ENCODE data around the gene TPBGL.
A peak's percentile ranks its signal among the peaks of the same experiment; 100 is the strongest.

Gene TPBGL

GRCh38 chr11:75273411-75274391 lies 33.1 kb downstream of the TPBGL start:
- peak; percentile 44 for DNase-seq

- DNase-seq: peak; percentile 25
Measured at GRCh38 chr11:75274716-75275115, 34.1 kb downstream of the TPBGL start.

- DNase-seq: peak; percentile 73
Measured at GRCh38 chr11:75275581-75275980, 35.0 kb downstream of the TPBGL start.

DNA sequence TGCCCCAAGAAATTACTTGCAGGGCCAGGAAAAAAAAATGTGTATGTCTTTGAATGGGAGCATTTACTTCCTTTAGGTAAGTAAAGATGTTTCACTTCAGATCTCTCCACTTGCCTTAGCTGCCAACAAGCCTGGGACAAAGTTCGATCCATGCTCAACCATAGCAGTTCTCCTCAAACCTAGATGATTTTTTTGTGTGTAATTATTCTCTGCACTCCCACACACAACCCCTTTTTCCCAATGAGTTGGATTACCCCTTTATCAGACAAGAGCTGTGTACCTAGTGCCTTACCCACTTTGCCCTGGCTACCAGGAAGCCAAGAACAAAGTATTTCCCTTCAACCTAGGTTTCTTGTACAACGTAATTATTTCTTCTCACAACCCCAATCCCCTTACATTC lies 35.6 kb downstream of the TPBGL start:
- peak; percentile 33 for DNase-seq

DNA sequence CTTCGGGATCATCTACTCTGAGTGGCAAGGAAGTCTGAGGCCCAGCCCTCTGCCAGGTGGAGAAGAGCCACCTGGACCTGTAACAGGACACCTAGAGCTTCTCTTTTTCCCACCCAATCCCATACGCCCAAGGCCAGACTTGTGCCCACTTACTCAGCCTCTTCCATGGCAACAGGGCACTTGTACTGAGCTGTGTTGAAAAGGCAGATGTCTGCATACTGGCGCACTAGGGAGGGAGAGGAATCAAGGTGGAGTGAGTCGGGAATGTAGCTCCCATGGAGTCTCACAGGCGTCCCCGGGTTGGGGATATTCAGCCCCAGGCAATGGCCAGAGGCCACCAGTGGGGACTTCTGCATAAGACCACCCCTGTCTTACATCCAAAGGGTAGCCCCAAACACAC lies 36.1 kb downstream of the TPBGL start:
- DNase-seq: peak; percentile 43

DNA sequence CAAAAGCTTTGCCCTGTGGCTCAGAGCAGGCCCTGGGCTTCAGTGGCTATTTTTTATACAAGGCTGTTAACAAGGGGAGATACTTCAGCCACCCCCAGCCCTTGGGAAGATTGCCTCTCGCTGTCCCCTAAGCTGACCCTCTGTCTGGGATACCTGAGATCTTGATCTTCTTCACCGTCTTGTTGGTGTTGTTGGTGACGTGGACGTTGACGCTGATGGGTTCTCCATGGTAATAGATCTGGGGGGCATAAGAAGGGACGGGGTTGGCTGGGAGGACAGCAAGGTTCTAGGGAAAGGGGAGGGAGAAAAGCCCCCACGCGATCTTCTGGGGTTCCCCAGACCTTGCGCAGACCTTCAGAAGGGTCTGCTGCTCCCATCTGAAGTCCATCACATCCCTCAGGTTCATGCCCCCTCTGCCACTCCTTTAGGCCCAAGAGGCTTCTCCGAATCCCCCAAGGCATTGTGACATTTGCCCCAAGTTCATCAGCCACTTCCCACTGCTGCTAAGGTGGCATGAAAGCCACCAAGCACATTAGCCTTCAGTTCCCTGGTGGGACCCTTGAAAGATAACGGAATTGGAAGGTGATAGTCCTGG lies 36.7 kb downstream of the TPBGL start:
- peak; percentile 39 for DNase-seq

DNA sequence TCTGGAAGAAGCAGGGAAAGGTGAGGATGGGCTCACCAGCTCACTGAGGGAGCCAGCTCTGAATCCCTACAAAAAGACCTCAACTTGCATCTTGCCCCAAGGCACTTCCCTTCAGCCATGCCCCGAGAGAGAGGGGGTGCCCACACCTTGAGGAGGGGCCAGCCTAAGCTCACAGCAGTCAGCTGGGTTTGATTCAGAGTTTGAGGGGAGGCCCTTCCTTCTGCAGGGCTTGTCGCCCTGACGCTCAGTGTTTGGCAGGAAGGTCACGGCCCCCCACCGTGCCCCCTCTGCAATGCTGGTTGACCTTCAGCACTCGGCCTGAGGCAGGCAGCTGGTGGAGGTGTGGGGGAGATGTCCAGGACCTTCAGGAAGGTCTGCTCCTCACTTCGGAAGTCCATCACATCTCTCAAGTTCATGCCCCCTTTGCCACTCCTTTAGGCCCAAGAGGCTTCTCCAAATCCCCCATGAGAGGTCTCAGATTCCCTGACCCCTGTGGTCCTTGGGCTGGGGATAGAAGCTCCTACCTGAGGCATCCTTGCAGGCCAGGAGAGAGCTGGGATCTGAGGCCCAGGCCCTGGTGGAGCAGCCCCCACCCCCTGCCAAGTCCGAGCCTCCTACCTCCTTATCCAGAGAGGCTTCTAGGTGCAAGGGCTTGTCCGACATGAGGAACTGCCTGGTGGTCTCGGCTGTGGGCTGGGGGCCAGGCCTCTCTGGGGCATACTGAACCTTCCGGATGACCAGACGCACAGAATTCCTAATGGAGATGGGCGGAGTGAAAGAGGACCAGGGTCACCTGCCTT lies 37.6 kb downstream of the TPBGL start:
- DNase-seq: no peak

DNA sequence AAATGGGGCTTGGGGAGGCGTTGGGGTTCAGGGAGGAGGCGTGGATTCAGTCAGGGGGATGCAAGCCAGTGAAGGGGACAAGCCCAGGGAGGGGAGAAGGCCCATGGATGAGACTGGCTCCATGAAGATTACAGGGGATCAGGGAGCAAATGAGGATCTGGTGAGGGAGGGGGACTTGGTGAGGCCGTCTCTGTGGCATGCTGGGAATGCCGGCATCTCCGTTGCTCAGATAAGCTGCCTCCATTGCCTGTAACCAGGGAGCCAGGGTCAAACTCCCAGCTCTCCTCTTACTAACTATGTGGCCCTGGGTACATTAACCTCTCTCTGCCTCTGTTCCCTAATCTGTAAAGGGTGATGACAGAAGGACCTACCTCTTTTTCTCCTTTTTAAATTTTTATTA lies 38.7 kb downstream of the TPBGL start:
- no peak for DNase-seq

DNA sequence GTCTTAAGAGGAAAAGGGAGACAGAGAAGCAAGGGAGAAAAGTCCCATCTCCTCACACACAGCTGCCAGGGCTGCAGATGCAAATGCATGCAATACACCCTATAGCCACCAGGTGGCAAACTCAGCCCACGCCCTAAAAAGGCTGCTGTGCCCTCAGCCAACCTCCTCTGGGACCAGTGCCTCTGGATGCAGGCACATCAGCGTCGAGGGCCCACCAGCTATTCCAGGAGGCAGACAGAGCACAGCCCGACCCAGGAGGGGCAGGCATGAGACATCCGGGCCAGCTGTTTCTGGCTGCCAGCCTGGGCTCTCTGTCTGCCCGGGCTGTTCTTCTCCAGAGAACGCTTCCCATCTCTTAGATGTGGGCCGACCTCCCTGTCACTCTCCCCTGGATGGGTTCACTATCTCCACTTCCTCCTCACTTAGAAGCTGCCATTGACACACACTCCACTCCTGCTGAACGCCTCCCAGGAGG lies 39.7 kb downstream of the TPBGL start:
- DNase-seq: peak; percentile 90

DNA sequence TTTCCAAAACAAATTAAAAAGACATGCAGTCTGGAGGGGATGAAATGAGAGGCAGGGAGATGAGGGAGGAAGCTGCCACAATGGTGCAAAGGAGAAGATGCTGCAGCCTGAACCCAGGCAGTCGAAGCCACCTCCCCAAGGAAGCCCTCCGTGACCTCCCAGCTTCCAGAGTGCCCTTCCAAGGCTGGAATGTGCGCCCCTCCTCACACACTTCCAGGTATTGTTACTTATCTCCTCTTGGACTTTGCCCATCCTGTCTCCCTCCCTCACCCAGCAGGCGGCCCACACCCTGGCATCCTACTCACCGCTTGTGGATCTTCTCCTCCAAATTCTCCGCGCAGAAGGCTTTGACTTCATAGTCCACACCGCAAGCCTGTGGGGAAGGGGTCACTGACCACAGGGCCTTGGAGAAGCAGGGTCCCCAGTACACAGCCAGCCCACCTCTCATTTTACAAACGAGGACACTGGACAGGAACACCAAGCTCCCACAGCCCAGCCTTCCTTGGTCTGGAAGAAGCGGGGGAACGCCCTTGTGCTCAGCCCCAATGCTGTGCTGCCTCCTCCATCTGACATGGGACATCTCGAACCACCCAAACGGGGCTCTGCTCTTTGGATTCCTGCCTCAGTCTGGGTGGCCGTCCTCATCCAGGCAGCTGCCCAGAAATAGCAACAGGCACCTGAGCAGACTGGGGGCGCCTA lies 40.3 kb downstream of the TPBGL start:
- DNase-seq: no peak

GRCh38 chr11:75281469-75282095 lies 41.0 kb downstream of the TPBGL start:
- DNase-seq: no peak

DNA sequence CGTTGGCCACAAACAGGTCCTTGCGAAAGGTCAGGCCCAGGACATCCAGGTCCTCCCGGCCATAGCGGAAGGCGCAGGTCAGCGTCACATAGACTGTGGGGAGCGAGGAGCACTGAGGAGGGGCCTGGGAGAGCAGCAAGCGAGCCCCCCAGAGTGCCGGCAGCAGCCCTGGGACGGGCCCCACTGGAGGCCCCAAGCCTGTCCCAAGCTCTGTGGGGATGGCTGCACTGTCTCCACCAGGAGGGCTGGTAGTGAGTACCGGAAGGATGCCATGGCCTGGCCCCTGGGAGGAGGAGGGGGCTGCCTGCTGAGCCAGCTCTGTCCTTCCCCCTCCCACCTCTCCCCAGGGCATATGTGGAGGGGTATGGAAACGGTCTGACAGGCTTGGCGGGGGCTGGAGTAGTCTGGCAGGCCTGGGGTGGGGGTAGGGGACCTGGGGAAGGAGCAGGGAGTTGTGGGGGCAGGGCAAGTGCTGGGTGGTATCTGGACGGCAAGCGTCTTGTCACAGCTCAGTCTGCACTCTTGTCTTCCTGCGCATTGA lies 42.9 kb downstream of the TPBGL start:
- DNase-seq: no peak

DNA sequence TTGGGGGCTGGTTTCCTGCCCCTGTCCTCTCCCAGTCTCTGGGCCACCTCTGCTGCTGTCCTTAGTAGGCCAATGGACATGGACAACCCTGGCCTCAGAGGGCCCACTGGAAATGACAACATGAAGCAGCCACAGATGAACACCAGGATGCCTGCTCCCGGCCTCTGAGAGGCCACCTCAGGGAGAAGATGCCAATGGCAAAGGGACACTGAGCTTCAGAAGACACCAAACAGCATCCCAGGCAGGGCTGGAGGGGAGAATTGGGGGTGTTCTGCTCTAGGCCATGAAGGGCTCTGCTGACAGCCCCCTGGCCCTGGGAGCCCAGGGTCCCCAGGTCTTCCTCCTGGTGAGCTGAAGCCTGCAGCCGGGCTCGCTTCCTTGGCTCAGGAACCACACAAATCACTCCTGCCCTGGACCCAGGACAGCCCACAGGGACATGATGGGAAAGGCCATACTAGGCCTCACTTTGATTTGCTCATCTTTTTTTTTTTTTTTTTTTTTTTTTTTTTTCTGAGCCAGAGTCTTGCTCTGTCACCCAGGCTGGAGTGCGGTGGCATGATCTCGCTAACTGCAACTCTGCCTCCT lies 45.3 kb downstream of the TPBGL start:
- no peak for DNase-seq

GRCh38 chr11:75286826-75287465 lies 46.4 kb downstream of the TPBGL start:
- DNase-seq: no peak

DNA sequence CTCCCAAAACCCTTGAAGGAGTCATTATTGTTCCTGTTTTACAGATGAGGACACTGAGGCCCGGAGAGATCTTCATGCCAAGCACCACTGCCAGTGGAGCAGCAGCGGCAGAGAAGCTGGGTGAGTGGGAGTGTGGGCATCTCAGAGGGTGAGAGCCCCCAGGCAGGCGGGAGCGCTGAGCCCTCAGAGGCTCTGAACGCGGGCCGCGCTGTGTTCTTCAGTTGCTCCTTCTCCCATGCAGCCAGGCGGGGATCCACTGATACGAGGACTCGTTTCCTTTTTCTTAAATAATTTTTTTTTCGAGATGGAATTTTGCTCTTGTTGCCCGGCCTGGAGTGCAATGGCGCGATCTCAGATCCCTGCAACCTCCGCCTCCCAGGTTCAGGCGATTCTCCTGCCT lies 47.0 kb downstream of the TPBGL start:
- DNase-seq: no peak

DNA sequence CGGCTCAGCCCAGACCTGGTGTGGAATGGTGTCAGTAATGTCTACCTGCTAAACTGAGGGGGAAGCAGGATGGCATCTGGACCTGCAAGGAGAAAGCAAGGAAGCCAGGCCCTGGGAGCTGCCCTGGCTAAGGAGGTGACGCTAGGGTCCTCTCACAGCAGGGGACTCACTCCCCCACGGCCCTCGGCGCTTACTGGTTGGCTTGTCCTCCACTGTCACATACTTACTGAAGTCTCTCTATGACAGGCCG lies 48.9 kb downstream of the TPBGL start:
- no peak for DNase-seq

DNA sequence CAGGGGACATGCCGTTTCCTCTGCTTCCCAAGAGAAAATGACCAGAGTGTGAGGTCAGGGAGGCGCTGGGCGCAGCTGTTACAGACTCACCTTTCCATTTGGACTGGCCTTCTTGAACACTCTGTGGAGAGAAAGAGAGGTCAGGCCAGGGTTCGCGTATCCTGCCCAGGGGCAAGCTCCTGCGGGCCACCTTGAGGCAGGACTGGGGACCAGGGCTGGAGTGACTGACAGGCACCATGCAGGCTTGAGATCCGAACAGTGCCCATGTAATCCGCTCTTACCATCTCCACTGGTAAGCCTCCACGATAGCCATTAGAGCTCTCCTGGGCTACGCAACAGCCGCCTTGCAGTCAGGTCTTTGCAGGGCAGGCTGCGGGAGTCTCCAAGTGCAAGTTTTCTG lies 49.3 kb downstream of the TPBGL start:
- DNase-seq: no peak

- no peak for DNase-seq
Measured at GRCh38 chr11:75291741-75292140, 51.2 kb downstream of the TPBGL start.

DNA sequence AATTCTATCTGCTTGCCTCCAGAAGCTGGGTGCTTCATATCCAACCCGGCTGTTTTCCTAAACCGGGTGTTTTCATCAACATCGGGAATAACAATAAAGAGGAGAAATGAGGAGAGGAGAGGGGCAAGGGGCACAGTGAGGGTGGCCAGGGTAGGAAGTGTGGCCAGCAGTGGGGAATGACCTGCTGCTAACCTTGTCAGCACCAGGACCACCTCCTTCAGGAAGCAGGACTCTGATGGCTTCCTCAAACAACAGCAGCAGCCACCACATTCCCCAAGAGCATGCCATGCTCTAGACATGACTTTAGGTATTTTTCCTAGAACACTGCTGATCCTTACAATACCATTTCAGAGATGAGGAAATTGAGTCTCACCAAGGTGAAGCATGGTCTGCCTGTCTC lies 52.4 kb downstream of the TPBGL start:
- no peak for DNase-seq
